NCI-H1436 treated with DMSO at 0.1 percent for 48 hours (cell line): ENCODE results near the gene PLEKHH2.

Source experiments
- DNase-seq: peaks from one replicate; lab custom pipeline; 2025; lab: John Stamatoyannopoulos, UW

The PLEKHH2 gene

DNA sequence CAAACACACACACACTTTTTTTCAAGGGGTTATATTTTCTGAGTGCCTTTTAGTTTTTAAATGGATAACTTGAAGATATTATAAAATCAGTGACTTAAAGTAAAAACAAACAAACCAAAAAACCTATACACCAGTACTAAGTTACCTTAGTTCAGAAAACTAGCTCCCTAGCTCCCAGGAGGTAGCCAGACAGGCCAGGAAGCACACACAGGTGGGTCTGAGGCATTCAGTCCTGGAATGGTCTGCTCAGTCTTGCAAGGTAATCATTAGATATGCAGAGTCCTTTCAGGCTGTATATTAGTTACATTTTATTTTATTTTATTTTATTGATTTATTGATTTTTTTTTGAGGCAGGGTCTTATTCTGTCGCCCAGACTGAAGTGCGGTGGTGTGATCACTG, 126.0 kb downstream of the PLEKHH2 start:
- no peak for DNase-seq

GRCh38 chr2:43764086-43764705, 127.1 kb downstream of the PLEKHH2 start:
- DNase-seq, result no peak

DNA sequence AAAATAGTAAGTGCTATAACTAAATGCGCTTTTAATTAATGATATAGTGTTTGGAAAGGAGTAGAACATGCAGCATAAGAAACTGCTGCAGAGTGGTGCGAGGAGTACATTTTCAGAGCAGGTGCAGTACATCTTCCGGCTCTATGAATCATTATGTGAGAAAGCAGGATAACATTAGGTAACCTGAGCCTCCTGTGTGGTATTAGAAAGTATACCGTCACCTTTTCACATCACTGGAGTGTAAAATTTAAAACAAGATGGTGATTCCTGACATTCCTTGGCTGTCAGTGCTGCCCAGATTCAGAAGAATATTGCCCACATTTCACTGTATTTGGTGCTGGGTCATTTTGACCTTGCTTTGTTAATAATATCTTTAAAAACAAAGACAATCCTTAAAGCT, 128.9 kb downstream of the PLEKHH2 start:
- DNase-seq, result no peak

DNA sequence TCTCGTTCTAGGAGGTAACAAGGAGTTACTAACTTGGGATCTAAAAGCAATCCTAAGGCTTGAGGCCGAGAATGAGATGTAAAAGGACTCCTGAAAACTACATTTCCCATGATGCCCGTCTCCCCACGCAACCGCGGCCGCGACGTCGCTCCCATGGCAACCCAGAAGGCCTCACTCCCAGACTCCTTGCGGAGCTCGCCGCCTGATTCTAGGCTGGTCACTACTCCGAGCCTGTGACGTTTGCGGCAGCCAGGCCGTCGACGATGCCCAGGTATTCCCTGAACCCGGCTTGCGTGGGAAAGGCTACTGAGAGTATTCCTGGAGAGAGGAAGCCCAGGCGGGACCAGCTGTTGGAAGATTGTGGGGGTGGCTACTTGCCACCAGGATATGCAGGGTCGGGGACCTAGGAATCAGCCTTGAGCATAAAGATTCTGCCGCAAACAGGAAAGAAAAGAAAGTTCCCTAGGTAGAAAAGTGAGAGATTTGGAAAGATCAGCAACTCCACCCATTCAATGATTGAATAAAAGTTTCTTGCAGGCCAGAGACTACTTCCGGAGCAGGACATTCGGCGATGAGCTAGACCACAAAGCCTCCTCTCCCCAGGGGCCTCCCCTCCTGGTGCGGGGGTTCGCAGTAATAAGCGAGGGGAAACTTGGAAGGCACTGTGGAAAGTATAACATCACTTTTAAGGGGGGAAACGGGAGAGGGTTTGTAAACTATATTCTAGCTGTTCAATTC, 137.0 kb downstream of the PLEKHH2 start, which contains the start of gene DYNC2LI1:
TSS of gene DYNC2LI1 (plus strand) at position 164 of the 738 bp plus-strand sequence. CDS start at position 264, 100 bp downstream.
- DNase-seq, result peak; percentile 41

GRCh38 chr2:43774617-43775016, 137.6 kb downstream of the PLEKHH2 start:
- DNase-seq, result no peak

- no peak for DNase-seq
Measured at GRCh38 chr2:43776324-43776723, 139.3 kb downstream of the PLEKHH2 start.

GRCh38 chr2:43777306-43777926, 140.4 kb downstream of the PLEKHH2 start:
- DNase-seq, result no peak

- DNase-seq, result no peak
Measured at GRCh38 chr2:43778233-43778632, 141.2 kb downstream of the PLEKHH2 start.

GRCh38 chr2:43787895-43788294, 150.8 kb downstream of the PLEKHH2 start:
- DNase-seq, result no peak

- DNase-seq, result no peak
Measured at GRCh38 chr2:43788646-43789045, 151.6 kb downstream of the PLEKHH2 start.

DNA sequence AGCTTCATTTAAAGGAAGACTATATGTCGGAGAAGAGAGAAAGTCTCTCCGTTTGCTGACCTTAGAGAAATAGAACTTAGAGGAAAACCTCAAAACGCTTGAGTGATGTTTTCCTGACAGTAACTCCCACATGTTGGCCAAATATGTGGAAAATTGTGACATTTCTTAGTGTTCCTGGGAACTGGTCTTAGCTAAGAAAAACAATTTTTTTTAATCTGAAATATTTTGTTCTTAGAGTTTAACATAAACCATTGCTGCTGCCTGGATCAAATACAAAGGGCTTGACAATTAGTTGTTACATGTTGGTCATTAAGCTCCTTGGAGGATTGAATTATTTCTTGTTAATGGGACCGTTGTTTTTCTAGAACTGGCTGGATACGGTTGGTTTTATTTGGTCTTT, 153.1 kb downstream of the PLEKHH2 start:
- no peak for DNase-seq

DNA sequence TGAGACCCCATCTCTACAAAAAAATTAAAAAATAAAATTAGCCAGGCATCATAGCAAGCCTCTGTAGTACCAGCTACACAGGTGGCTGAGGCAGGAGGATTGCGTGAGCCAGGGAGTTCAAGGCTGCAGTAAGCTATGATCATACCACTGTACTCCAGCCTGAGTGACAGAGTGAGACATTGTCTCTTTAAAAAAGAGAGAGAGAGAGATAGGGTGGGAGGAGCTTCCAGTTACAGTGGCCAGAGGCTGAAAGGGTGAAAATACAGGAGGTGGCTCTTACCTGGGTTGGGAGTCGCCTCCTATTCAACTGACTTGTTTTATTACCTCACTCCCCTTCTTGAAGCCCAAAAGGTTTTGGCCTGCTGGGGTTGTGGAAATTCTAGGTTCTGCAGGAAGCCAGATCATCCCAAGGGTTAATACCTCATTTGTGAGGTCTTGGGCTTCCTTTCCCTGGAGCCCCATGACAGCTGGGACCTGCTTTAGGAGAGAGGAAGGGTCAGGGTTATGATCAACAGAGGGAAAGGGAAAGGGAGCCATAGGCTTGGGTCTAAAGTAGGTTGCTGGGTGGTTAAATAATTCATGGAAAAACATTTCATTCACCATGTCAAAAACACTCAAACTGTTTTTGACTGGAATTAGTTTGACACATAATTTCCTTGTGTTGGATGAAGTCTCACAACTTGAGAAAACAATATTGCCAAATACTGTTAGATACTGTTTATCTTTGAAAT, 154.1 kb downstream of the PLEKHH2 start:
- no peak for DNase-seq

- DNase-seq, result no peak
Measured at GRCh38 chr2:43792653-43793052, 155.6 kb downstream of the PLEKHH2 start.

DNA sequence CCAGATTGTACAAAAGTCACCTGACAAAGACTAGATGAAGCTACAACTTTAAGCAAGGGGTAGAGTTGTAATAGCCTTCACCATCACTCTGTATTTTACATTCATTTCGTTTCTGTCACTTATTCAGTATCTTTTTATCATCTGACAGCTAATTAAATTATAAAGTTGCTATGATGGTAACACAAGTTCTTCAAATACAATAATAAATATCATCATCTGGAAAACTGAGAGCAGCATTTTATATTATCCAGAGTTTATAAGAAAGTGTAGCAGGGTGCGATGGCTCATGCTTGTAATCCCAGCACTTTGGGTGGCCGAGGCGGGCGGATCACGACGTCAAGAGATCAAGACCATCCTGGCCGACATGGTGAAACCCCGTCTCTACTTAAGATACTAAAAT, 157.9 kb downstream of the PLEKHH2 start:
- DNase-seq, result no peak

DNA sequence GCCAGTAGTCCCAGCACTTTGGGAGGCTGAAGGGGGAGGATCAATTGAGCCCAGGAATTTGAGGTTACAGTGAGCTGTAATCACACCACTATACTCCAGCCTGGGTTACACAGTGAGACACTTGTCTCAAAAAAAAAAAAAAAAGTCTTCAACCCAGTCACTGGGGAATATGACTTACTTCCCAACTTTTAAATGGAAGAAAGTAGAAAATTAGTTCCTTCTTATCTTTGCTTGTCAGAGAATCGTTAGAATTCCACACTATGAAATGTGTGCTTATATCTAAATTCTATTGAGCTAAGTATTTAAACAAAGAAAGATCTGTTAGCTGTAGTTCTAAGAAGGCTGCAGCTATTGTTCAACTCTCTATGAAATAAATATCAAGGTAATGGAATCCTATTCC, 159.1 kb downstream of the PLEKHH2 start:
- no peak for DNase-seq

DNA sequence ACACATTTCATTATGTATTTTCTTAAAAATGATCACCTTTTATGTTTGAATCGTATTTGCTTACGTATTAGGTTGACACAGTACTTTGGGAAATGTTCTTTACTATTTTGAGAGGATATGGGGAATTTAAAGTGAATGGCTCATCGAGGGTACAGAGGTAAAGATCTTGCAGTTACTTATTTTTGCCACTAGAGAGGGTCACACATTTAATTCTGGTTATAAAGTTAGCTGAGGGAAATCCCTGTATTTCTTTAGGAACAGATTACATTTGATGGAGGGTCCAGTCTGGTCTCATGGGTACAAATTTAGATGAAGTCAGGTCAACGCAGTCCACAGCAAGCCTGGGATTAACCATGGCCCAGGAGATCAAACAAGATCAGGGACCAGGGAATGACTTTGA, 161.2 kb downstream of the PLEKHH2 start:
- DNase-seq, result no peak

GRCh38 chr2:43800894-43801293, 163.8 kb downstream of the PLEKHH2 start:
- DNase-seq, result no peak

GRCh38 chr2:43802135-43802534, 165.1 kb downstream of the PLEKHH2 start:
- no peak for DNase-seq

DNA sequence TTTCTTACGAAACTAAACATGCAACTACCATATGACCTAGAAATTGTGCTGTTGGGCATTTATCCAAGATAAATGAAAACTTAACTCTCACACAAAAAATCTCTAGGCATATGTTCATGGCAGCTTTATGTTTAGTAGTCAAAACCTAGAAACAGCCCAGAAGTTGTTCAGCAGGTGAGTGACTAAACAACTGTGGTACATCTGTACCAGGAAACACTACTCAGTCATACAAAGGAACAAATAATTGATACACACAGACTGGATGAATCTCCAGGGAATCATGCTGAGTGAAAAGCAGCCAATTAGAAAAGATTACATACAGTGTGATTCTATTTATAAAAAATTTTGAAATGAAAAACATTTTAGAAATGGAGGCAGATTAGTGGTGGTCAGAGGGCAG, 166.1 kb downstream of the PLEKHH2 start:
- DNase-seq, result no peak

- DNase-seq, result no peak
Measured at GRCh38 chr2:43806719-43807031, 169.6 kb downstream of the PLEKHH2 start.

- no peak for DNase-seq
Measured at GRCh38 chr2:43810452-43810851, 173.4 kb downstream of the PLEKHH2 start.

DNA sequence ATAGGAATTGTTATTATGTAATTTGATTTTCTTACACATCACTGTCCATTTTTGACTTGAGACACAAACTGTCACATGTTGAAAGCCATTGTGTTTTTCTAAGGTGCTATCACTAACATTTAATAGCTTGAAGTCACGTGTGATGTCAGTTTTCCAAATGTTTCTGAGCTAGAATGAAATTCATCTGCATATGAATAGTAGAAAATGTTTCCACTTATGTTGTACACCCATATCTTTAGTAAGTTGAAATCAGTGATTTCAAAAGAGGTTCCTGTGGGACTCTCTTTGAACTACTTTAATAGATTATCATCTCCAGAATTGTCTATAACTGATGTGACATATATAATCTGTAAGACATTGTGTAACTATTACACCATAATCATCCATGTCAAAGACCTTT, 173.8 kb downstream of the PLEKHH2 start:
- no peak for DNase-seq

DNA sequence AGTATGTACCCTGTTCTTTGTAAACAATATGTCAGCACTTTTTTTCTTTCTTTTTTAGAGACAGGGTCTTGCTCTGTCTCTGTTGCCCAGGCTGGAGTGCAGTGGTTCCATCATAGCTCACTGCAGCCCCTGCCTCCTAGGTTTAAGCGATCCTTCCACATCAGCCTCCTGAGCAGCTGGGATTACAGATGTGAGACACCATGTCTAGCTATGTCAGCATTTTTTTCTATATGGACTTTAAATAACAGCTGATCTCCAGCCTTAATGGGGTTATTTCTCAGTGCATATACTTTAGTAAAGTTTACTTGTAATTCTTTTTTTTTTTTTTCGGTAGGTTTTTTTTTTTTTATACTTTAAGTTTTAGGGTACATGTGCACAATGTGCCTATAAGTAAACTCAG, 174.9 kb downstream of the PLEKHH2 start:
- DNase-seq, result no peak
